Esophagus muscularis mucosa (tissue), 4 donors: ENCODE data around the gene TAS2R40.

Experiments
- CTCF ChIP-seq, 3 experiments: fragments of 200-600 bp in 2 of 3; fragments of 450-650 bp in 1 of 3; sonication (generic) in 2 of 3; IDR thresholded peaks; one replicate each; pipeline ENCODE4 v1.5.1; 2017 to 2019; ENCODE audit warnings: antibody characterized with exemption in 3 of 3, mild to moderate bottlenecking in 2 of 3, moderate library complexity in 1 of 3
- EP300 ChIP-seq: sonication (generic); formaldehyde crosslinking; IDR thresholded peaks from one replicate; pipeline ENCODE4 v1.6.1; 2017; ENCODE audit warnings: antibody characterized with exemption
- POLR2AphosphoS5 ChIP-seq, 2 donors: sonication (generic); formaldehyde crosslinking; IDR thresholded peaks; one replicate each; pipeline ENCODE4 v1.6.1; 2017; ENCODE audit warnings: antibody characterized with exemption in 2 of 2

- no peak for TF ChIP-seq CTCF (IDR thresholded peaks at IDR 0.05)
- no peak for TF ChIP-seq POLR2AphosphoS5 (IDR thresholded peaks at IDR 0.05)
- no peak for TF ChIP-seq EP300
Measured at GRCh38 chr7:143199040-143199439, 22.8 kb upstream of the TAS2R40 start.
